H9 (cell line): ENCODE data around the gene MARVELD2. TPM values are rescaled to one million over a fixed set of nuclear protein-coding genes. Genes with fewer than 3 reads are reported as not detected.

ENCODE experiments used
- DNase-seq: peaks from one replicate; pipeline ENCODE4 v3.0.0-alpha.2; 2017
- H2AFZ ChIP-seq: one replicate; pipeline ENCODE4 v1.6.1; 2013; ENCODE audit warnings: mild to moderate bottlenecking, low read length, control low read depth, moderate library complexity
- H2AK5ac ChIP-seq: 2 replicates; pipeline ENCODE4 v1.6.1; 2013; ENCODE audit warnings: low read length, control low read depth, mixed read lengths; ENCODE audit not compliant: insufficient read length
- H2BK120ac ChIP-seq: one replicate; pipeline ENCODE4 v1.6.1; 2013; ENCODE audit warnings: low read depth, mild to moderate bottlenecking, low read length, control low read depth, inconsistent platforms; ENCODE audit not compliant: poor library complexity, severe bottlenecking
- H2BK12ac ChIP-seq: 2 replicates; pipeline ENCODE4 v1.6.1; 2013; ENCODE audit warnings: low read length, control low read depth, mixed read lengths, low read depth; ENCODE audit not compliant: insufficient read length
- H2BK15ac ChIP-seq: 2 replicates; pipeline ENCODE4 v1.6.1; 2013; ENCODE audit warnings: low read depth, low read length, control low read depth
- H2BK20ac ChIP-seq: one replicate; pipeline ENCODE4 v1.6.1; 2013; ENCODE audit warnings: low read depth, mild to moderate bottlenecking, low read length, control low read depth, inconsistent platforms; ENCODE audit not compliant: poor library complexity, severe bottlenecking
- H2BK5ac ChIP-seq: 2 replicates; pipeline ENCODE4 v1.6.1; 2013; ENCODE audit warnings: low read length, control low read depth, mixed read lengths; ENCODE audit not compliant: insufficient read length
- H3K14ac ChIP-seq: 2 replicates; pipeline ENCODE4 v1.6.1; 2013; ENCODE audit warnings: low read length, control low read depth; ENCODE audit not compliant: insufficient read depth
- H3K18ac ChIP-seq: 2 replicates; pipeline ENCODE4 v1.6.1; 2013; ENCODE audit warnings: low read depth, mild to moderate bottlenecking, mixed read lengths, low read length, control low read depth; ENCODE audit not compliant: insufficient read length
- H3K23ac ChIP-seq: 2 replicates; pipeline ENCODE4 v1.6.1; 2013; ENCODE audit warnings: low read length, control low read depth, mixed read lengths, low read depth; ENCODE audit not compliant: insufficient read length
- H3K23me2 ChIP-seq: 2 replicates; pipeline ENCODE4 v1.6.1; 2013; ENCODE audit warnings: low read depth, mild to moderate bottlenecking, mixed read lengths, low read length, control low read depth; ENCODE audit not compliant: insufficient read length, poor library complexity, severe bottlenecking
- H3K27ac ChIP-seq: 2 replicates; pipeline ENCODE4 v1.5.1; 2013; ENCODE audit warnings: low read length, control low read depth, mixed read lengths, low read depth; ENCODE audit not compliant: insufficient read length
- H3K27me3 ChIP-seq: 2 replicates; pipeline ENCODE4 v1.6.1; 2013; ENCODE audit warnings: low read length, control low read depth, inconsistent platforms; ENCODE audit not compliant: insufficient read depth
- H3K4ac ChIP-seq: 2 replicates; pipeline ENCODE4 v1.6.1; 2013; ENCODE audit warnings: low read depth, mild to moderate bottlenecking, control low read depth, inconsistent platforms, low read length, moderate library complexity
- H3K4me1 ChIP-seq: 2 replicates; pipeline ENCODE4 v1.6.1; 2013; ENCODE audit warnings: low read length, control low read depth, inconsistent platforms; ENCODE audit not compliant: insufficient read depth
- H3K4me2 ChIP-seq: 2 replicates; pipeline ENCODE4 v1.6.1; 2013; ENCODE audit warnings: low read length, control low read depth, mixed read lengths; ENCODE audit not compliant: insufficient read length, insufficient read depth
- H3K56ac ChIP-seq: 2 replicates; pipeline ENCODE4 v1.6.1; 2013; ENCODE audit warnings: low read depth, mild to moderate bottlenecking, mixed read lengths, low read length, control low read depth; ENCODE audit not compliant: insufficient read length
- H3K79me1 ChIP-seq: 2 replicates; pipeline ENCODE4 v1.6.1; 2013; ENCODE audit warnings: low read depth, mild to moderate bottlenecking, moderate library complexity, low read length, control low read depth, inconsistent platforms; ENCODE audit not compliant: insufficient read depth, poor library complexity, severe bottlenecking
- H3K79me2 ChIP-seq: 2 replicates; pipeline ENCODE4 v1.6.1; 2013; ENCODE audit warnings: low read length, control low read depth, inconsistent platforms; ENCODE audit not compliant: insufficient read depth
- H3K9ac ChIP-seq: 2 replicates; pipeline ENCODE4 v1.6.1; 2013; ENCODE audit warnings: low read length, control low read depth, mixed read lengths; ENCODE audit not compliant: insufficient read length; ENCODE audit errors: extremely low read depth
- H3K9me3 ChIP-seq: one replicate; pipeline ENCODE4 v1.6.1; 2013; ENCODE audit warnings: low read depth, low read length, inconsistent platforms; ENCODE audit not compliant: control insufficient read depth
- H3T11ph ChIP-seq: one replicate; pipeline ENCODE4 v1.6.1; 2013; ENCODE audit warnings: mild to moderate bottlenecking, low read length, control low read depth, inconsistent platforms
- H4K20me1 ChIP-seq: one replicate; pipeline ENCODE4 v1.6.1; 2013; ENCODE audit not compliant: control insufficient read depth, insufficient read length, insufficient read depth
- H4K5ac ChIP-seq: 2 replicates; pipeline ENCODE4 v1.6.1; 2013; ENCODE audit warnings: low read depth, mild to moderate bottlenecking, mixed read lengths, low read length, control low read depth; ENCODE audit not compliant: insufficient read length
- H4K8ac ChIP-seq: replicated peaks from 2 replicates; pipeline ENCODE4 v1.6.1; 2013; ENCODE audit warnings: low read length, control low read depth, mixed read lengths, low read depth; ENCODE audit not compliant: insufficient read length
- H4K91ac ChIP-seq: 2 replicates; pipeline ENCODE4 v1.6.1; 2013; ENCODE audit warnings: low read depth, mild to moderate bottlenecking, moderate library complexity, mixed read lengths, low read length, control low read depth; ENCODE audit not compliant: insufficient read length
- H3K27ac Mint-ChIP-seq, 3 experiments: 2 replicates in 2 of 3; 3 replicates in 1 of 3; pipeline ENCODE4 v1.8.0; 2020 to 2021; ENCODE audit warnings: mixed read lengths in 3 of 3, mild to moderate bottlenecking in 1 of 3, moderate library complexity in 1 of 3
- H3K27me3 Mint-ChIP-seq: 2 replicates; pipeline ENCODE4 v1.8.0; 2021; ENCODE audit warnings: low read depth, mild to moderate bottlenecking, moderate library complexity, mixed read lengths
- H3K36me3 Mint-ChIP-seq, 3 experiments: 2 replicates in 2 of 3; 3 replicates in 1 of 3; pipeline ENCODE4 v1.8.0; 2020 to 2021; ENCODE audit warnings: low read depth in 3 of 3, mixed read lengths in 3 of 3; ENCODE audit not compliant: insufficient read depth in 1 of 3
- H3K4me1 Mint-ChIP-seq, 2 experiments: 2 replicates each; pipeline ENCODE4 v1.8.0; 2020; ENCODE audit warnings: mixed read lengths in 2 of 2
- H3K4me3 Mint-ChIP-seq, 2 experiments: 2 replicates in 1 of 2; 3 replicates in 1 of 2; pipeline ENCODE4 v1.8.0; 2020 to 2021; ENCODE audit warnings: mild to moderate bottlenecking in 2 of 2, mixed read lengths in 2 of 2, moderate library complexity in 1 of 2
- H3K9me3 Mint-ChIP-seq, 2 experiments: 2 replicates in 1 of 2; 3 replicates in 1 of 2; pipeline ENCODE4 v1.8.0; 2020; ENCODE audit warnings: mild to moderate bottlenecking in 2 of 2, mixed read lengths in 2 of 2, moderate library complexity in 1 of 2
- WGBS: extraction: QIAGEN DNeasy Blood & Tissue Kit; methylation state at CpG from one replicate; pipeline ENCODE4 v1.1.7; 2013; ENCODE audit warnings: missing lambda C conversion rate, low lambda C conversion rate, mixed read lengths; ENCODE audit not compliant: insufficient read length; ENCODE audit errors: extremely low coverage; 5-methylcytosine and 5-hydroxymethylcytosine counted together
- total RNA-seq: library from RNA; stranded (reverse); gene quantifications from 2 replicates; pipeline ENCODE4 v1.2.1, GENCODE V29; 2021
- TF ChIP-seq, protein P1 (sequence below): fragments of 200-600 bp; sonication (generic); conservative IDR thresholded peaks from 3 replicates; pipeline ENCODE4 v1.8.0; 2021; ENCODE audit warnings: antibody characterized with exemption, mild to moderate bottlenecking

The MARVELD2 gene
- total RNA-seq, 1 experiment from 2014 or later, result 30.3 TPM

DNA sequence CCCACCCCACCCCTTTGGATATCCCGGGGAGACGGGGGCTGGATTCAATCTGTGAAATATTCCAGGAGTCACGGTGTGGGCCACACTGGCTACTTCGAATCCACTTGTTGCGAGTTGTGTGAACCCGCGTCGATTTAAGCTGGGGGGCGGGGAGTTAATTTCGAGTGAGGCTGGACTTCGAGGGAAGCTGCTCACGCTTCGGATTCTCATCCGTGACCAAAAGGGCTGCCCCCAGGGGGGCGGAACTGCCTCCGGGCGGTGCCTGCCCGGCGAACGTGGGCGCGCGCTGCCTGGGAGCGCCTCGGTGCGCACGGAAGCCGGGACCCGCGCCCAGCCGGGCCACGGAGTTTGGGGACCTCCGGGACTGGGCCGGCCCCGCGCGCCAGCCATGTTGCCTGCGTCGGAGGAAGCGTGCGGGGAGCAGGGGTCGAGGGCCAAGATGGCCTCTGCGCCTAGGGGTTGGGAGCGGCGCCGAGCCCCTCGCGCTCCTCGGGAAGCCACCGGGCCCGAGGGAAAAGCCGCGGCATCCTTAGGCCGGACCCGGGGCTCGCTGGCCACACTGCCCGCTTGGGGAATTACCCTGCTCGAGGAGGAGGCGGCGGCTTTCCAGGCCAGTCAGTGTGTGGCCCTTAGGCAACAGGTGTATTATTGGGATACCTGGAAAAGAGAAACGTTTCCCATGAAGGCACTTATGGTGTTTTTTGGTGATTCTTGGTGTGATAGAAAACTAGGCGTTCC, 78.6 kb downstream of the MARVELD2 start:
- Histone ChIP-seq H3K27ac (no peak overlapping the region), H3K79me2 (peaks cover 22% of the 10 kb centered on the region; the same call in 1 of the 2 replicates), H2AFZ (no peak overlapping the region), H3K56ac (no peak overlapping the region), H2BK12ac (peak overlapping the region; percentile 28), H3K4ac (no peak overlapping the region), H2BK20ac (no peak overlapping the region), H4K20me1 (no peaks in the 10 kb centered on the region), H2BK120ac (no peak overlapping the region), H3K9ac (peak overlapping the region; percentile 76), H3K9me3 (no peaks in the 10 kb centered on the region), H2AK5ac (no peak overlapping the region), H2BK15ac (no peak overlapping the region), H3K4me2 (peak overlapping the region; percentile 73), H3K18ac (peak overlapping the region; percentile 89), H3K23me2 (peaks cover 13% of the 10 kb centered on the region), H3K4me1 (peaks cover 5% of the 10 kb centered on the region; the same call in 1 of the 2 replicates), H4K8ac (no peak overlapping the region), H3K27me3 (no peaks in the 10 kb centered on the region), H3K79me1 (no peaks in the 10 kb centered on the region), H4K91ac (no peak overlapping the region), H3K23ac (no peak overlapping the region), H2BK5ac (no peak overlapping the region), H3K14ac (peak overlapping the region; percentile 96), H3T11ph (no peak overlapping the region), H4K5ac (no peak overlapping the region)
- TF ChIP-seq, protein P1, sequence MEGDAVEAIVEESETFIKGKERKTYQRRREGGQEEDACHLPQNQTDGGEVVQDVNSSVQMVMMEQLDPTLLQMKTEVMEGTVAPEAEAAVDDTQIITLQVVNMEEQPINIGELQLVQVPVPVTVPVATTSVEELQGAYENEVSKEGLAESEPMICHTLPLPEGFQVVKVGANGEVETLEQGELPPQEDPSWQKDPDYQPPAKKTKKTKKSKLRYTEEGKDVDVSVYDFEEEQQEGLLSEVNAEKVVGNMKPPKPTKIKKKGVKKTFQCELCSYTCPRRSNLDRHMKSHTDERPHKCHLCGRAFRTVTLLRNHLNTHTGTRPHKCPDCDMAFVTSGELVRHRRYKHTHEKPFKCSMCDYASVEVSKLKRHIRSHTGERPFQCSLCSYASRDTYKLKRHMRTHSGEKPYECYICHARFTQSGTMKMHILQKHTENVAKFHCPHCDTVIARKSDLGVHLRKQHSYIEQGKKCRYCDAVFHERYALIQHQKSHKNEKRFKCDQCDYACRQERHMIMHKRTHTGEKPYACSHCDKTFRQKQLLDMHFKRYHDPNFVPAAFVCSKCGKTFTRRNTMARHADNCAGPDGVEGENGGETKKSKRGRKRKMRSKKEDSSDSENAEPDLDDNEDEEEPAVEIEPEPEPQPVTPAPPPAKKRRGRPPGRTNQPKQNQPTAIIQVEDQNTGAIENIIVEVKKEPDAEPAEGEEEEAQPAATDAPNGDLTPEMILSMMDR, result no peak
- DNase-seq, result peak; percentile 56
- WGBS, result no CpG with 5 or more reads among the region's 62 CpGs
- Mint-ChIP-seq H3K4me1 (peaks cover 38 to 40% of the 10 kb centered on the region in 2 experiments), H3K36me3 (no peaks in the 10 kb centered on the region; a peak in 1 of 7 replicates), H3K27me3 (peaks cover 3% of the 10 kb centered on the region), H3K27ac (peak overlapping the region; percentile 94 to 99 (median 94); a peak in 5 of 7 replicates), H3K9me3 (no peaks in the 10 kb centered on the region; a peak in 1 of 5 replicates), H3K4me3 (peak overlapping the region; percentile 90 to 91)

Other genes with a start within 250 kb of the MARVELD2 start
- 305 and 310 TPM in 2 replicates for gene CCNB1, start 248.0 kb upstream of the MARVELD2 start, total RNA-seq
- gene CENPH, start 225.5 kb upstream of the MARVELD2 start, total RNA-seq, result 79.4 and 82.8 TPM in 2 replicates
- 45.9 and 53.4 TPM in 2 replicates for gene CDK7, start 180.2 kb upstream of the MARVELD2 start, total RNA-seq
- 0.48 and 0.68 TPM in 2 replicates for gene CCDC125, start 82.3 kb upstream of the MARVELD2 start, total RNA-seq
- 39.0 and 40.8 TPM in 2 replicates for gene AK6, start 45.6 kb upstream of the MARVELD2 start, total RNA-seq
- gene TAF9, start 45.6 kb upstream of the MARVELD2 start, total RNA-seq, result 82.4 and 85.0 TPM in 2 replicates
- 28.5 and 31.9 TPM in 2 replicates for gene RAD17, start 45.3 kb upstream of the MARVELD2 start, total RNA-seq
- 105 and 109 TPM in 2 replicates for gene OCLN, start 77.7 kb downstream of the MARVELD2 start, total RNA-seq
- gene GTF2H2C, start 145.1 kb downstream of the MARVELD2 start, total RNA-seq, result 61.0 and 63.6 TPM in 2 replicates